Astrocyte (in vitro differentiated cells and primary cell): ENCODE measurements around the gene CNTN1. TPM values are rescaled to one million over a fixed set of nuclear protein-coding genes. Genes with fewer than 3 reads are reported as not detected.

Experiments used
- DNase-seq: peaks from one replicate; pipeline ENCODE4 v3.0.0-alpha.2; 2010; ENCODE audit warnings: low read depth
- FAIRE-seq: peaks from 2 replicates; lab custom pipeline; 2011; peaks lifted over from hg19 to GRCh38; lab: Jason Lieb, UNC
- H2AFZ ChIP-seq: 2 replicates; pipeline ENCODE4 v1.6.0; 2012; ENCODE audit warnings: low read depth, low read length, inconsistent platforms
- H3K27ac ChIP-seq: 2 replicates; pipeline ENCODE4 v1.5.1; 2011; ENCODE audit warnings: low read depth, low read length, inconsistent platforms
- H3K27me3 ChIP-seq: 2 replicates; pipeline ENCODE4 v1.6.0; 2011; ENCODE audit warnings: low read length, inconsistent platforms; ENCODE audit not compliant: insufficient read depth
- H3K36me3 ChIP-seq: 2 replicates; pipeline ENCODE4 v1.5.1; 2011; ENCODE audit warnings: low read length, inconsistent platforms; ENCODE audit not compliant: insufficient read depth
- H3K4me1 ChIP-seq: 2 replicates; pipeline ENCODE4 v1.5.1; 2011; ENCODE audit warnings: low read length, inconsistent platforms; ENCODE audit not compliant: insufficient read depth
- H3K4me2 ChIP-seq: 2 replicates; pipeline ENCODE4 v1.6.0; 2012; ENCODE audit warnings: low read length, inconsistent platforms
- H3K4me3 ChIP-seq: 2 replicates; pipeline ENCODE4 v1.5.1; 2011; ENCODE audit warnings: low read depth, mild to moderate bottlenecking, low read length, inconsistent platforms; ENCODE audit not compliant: insufficient read depth
- H3K79me2 ChIP-seq: 2 replicates; pipeline ENCODE4 v1.6.0; 2012; ENCODE audit warnings: mild to moderate bottlenecking, low read length, inconsistent platforms; ENCODE audit not compliant: insufficient read depth
- H3K9ac ChIP-seq: 2 replicates; pipeline ENCODE4 v1.6.0; 2012; ENCODE audit warnings: mild to moderate bottlenecking, low read length, inconsistent platforms
- H3K9me3 ChIP-seq: 2 replicates; pipeline ENCODE4 v1.5.1; 2012; ENCODE audit warnings: low read depth, mild to moderate bottlenecking, low read length, inconsistent platforms; ENCODE audit not compliant: insufficient read depth
- H4K20me1 ChIP-seq: 2 replicates; pipeline ENCODE4 v1.6.0; 2012; ENCODE audit warnings: low read length, inconsistent platforms; ENCODE audit not compliant: insufficient read depth
- H3K27ac Mint-ChIP-seq: one replicate; pipeline ENCODE4 v1.8.0; 2021; ENCODE audit warnings: mild to moderate bottlenecking, mixed read lengths; ENCODE audit not compliant: unreplicated experiment
- H3K27me3 Mint-ChIP-seq: one replicate; pipeline ENCODE4 v1.8.0; 2021; ENCODE audit warnings: low read depth, mixed read lengths; ENCODE audit not compliant: unreplicated experiment
- H3K36me3 Mint-ChIP-seq: one replicate; pipeline ENCODE4 v1.8.0; 2021; ENCODE audit warnings: low read depth, mixed read lengths; ENCODE audit not compliant: unreplicated experiment
- H3K4me1 Mint-ChIP-seq: one replicate; pipeline ENCODE4 v1.8.0; 2021; ENCODE audit warnings: low read depth, mixed read lengths; ENCODE audit not compliant: unreplicated experiment
- H3K4me3 Mint-ChIP-seq: one replicate; pipeline ENCODE4 v1.8.0; 2021; ENCODE audit warnings: mild to moderate bottlenecking, moderate library complexity, mixed read lengths; ENCODE audit not compliant: unreplicated experiment
- H3K9me3 Mint-ChIP-seq: one replicate; pipeline ENCODE4 v1.8.0; 2021; ENCODE audit warnings: mild to moderate bottlenecking, mixed read lengths; ENCODE audit not compliant: unreplicated experiment
- EZH2 ChIP-seq: IDR thresholded peaks from 2 replicates; pipeline ENCODE4 v1.6.1; 2012; ENCODE audit warnings: mild to moderate bottlenecking, low read length, inconsistent platforms; ENCODE audit not compliant: insufficient read depth
- total RNA-seq: library from RNA; stranded (reverse); gene quantifications from 2 replicates; pipeline ENCODE4 v1.2.1, GENCODE V29; 2021
- TF ChIP-seq, protein P1 (sequence below): IDR thresholded peaks from 2 replicates; pipeline ENCODE4 v1.5.1; 2011; ENCODE audit warnings: low read depth, mild to moderate bottlenecking, inconsistent platforms, low read length, moderate library complexity; ENCODE audit not compliant: insufficient read depth

The CNTN1 gene
- total RNA-seq, 1 donor from 2014 or later = 2.1 TPM

- DNase-seq = no peak
- Histone ChIP-seq H3K9me3 (no peaks in the 10 kb centered on the region), H3K79me2 (no peaks in the 10 kb centered on the region), H3K36me3 (no peaks in the 10 kb centered on the region), H3K27ac (no peak overlapping the region), H3K4me2 (no peak overlapping the region), H3K27me3 (no peaks in the 10 kb centered on the region), H3K4me3 (no peak overlapping the region), H4K20me1 (no peaks in the 10 kb centered on the region), H3K9ac (no peak overlapping the region), H2AFZ (no peak overlapping the region), H3K4me1 (no peaks in the 10 kb centered on the region)
- Mint-ChIP-seq H3K36me3 (no peaks in the 10 kb centered on the region), H3K9me3 (no peaks in the 10 kb centered on the region), H3K4me1 (no peaks in the 10 kb centered on the region), H3K27ac (no peak overlapping the region), H3K4me3 (no peak overlapping the region), H3K27me3 (no peaks in the 10 kb centered on the region)
- no peak for TF ChIP-seq EZH2
- TF ChIP-seq, protein P1, sequence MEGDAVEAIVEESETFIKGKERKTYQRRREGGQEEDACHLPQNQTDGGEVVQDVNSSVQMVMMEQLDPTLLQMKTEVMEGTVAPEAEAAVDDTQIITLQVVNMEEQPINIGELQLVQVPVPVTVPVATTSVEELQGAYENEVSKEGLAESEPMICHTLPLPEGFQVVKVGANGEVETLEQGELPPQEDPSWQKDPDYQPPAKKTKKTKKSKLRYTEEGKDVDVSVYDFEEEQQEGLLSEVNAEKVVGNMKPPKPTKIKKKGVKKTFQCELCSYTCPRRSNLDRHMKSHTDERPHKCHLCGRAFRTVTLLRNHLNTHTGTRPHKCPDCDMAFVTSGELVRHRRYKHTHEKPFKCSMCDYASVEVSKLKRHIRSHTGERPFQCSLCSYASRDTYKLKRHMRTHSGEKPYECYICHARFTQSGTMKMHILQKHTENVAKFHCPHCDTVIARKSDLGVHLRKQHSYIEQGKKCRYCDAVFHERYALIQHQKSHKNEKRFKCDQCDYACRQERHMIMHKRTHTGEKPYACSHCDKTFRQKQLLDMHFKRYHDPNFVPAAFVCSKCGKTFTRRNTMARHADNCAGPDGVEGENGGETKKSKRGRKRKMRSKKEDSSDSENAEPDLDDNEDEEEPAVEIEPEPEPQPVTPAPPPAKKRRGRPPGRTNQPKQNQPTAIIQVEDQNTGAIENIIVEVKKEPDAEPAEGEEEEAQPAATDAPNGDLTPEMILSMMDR = no peak
- FAIRE-seq = no peak
Observed at GRCh38 chr12:41039461-41039860, 347.2 kb downstream of the CNTN1 start.

DNA sequence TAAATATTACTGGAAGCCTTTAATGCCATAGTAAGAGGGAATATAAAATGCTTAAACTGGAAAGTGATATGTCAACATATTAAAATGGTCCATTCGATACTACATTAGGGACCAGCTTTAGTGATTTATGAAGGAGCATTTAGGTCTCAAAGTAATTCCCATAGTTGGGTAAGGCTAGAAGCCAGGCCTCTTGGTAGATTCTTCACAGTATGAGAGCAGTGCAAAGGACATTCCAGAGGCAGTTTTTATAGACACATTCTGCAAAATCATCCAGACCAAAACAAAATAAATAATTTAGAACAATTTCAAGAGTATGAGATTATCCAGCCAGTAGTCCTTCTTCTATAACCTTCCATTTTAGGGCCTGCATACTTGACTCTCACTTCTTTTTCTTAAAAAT lies 353.3 kb downstream of the CNTN1 start:
- DNase-seq = no peak
- no peaks in the 10 kb centered on the region for H3K79me2 ChIP-seq

GRCh38 chr12:41049033-41049432 lies 356.8 kb downstream of the CNTN1 start:
- Histone ChIP-seq H4K20me1 (no peaks in the 10 kb centered on the region), H3K9me3 (no peaks in the 10 kb centered on the region), H3K4me2 (no peak overlapping the region), H3K27ac (no peak overlapping the region), H2AFZ (no peak overlapping the region), H3K4me1 (no peaks in the 10 kb centered on the region), H3K9ac (no peak overlapping the region), H3K4me3 (no peak overlapping the region), H3K79me2 (no peaks in the 10 kb centered on the region), H3K27me3 (no peaks in the 10 kb centered on the region), H3K36me3 (no peaks in the 10 kb centered on the region)
- H3K27me3 Mint-ChIP-seq = no peaks in the 10 kb centered on the region
- H3K9me3 Mint-ChIP-seq = no peaks in the 10 kb centered on the region
- no peak overlapping the region for H3K27ac Mint-ChIP-seq
- TF ChIP-seq, protein P1 = no peak
- no peak for TF ChIP-seq EZH2
- no peak for DNase-seq
- no peak overlapping the region for H3K4me3 Mint-ChIP-seq
- H3K36me3 Mint-ChIP-seq = no peaks in the 10 kb centered on the region
- H3K4me1 Mint-ChIP-seq = no peaks in the 10 kb centered on the region
- no peak for FAIRE-seq

More for the DNA sequence above, 353.3 kb downstream of the CNTN1 start:
- H3K9me3 Mint-ChIP-seq = no peaks in the 10 kb centered on the region
- no peaks in the 10 kb centered on the region for H3K4me1 Mint-ChIP-seq
- H3K36me3 Mint-ChIP-seq = no peaks in the 10 kb centered on the region
- no peak for FAIRE-seq
- H3K4me3 Mint-ChIP-seq = no peak overlapping the region
- Histone ChIP-seq H3K27me3 (no peaks in the 10 kb centered on the region), H3K9ac (no peak overlapping the region), H3K36me3 (no peaks in the 10 kb centered on the region), H3K4me1 (no peaks in the 10 kb centered on the region), H4K20me1 (no peaks in the 10 kb centered on the region), H3K4me2 (no peak overlapping the region), H3K9me3 (no peaks in the 10 kb centered on the region), H2AFZ (no peak overlapping the region), H3K27ac (no peak overlapping the region), H3K4me3 (no peak overlapping the region)
- H3K27me3 Mint-ChIP-seq = no peaks in the 10 kb centered on the region
- no peak overlapping the region for H3K27ac Mint-ChIP-seq
- TF ChIP-seq EZH2 = no peak
- TF ChIP-seq, protein P1 = no peak
